ENCODE data around the gene MYO7A. TPM values are rescaled to one million over a fixed set of nuclear protein-coding genes. Genes with fewer than 3 reads are reported as not detected.

Gene MYO7A
- total and polyA plus RNA-seq, 2 of the 4 experiments (the other 2 are of a cell fraction): 0.02 TPM; not detected in 1

DNA sequence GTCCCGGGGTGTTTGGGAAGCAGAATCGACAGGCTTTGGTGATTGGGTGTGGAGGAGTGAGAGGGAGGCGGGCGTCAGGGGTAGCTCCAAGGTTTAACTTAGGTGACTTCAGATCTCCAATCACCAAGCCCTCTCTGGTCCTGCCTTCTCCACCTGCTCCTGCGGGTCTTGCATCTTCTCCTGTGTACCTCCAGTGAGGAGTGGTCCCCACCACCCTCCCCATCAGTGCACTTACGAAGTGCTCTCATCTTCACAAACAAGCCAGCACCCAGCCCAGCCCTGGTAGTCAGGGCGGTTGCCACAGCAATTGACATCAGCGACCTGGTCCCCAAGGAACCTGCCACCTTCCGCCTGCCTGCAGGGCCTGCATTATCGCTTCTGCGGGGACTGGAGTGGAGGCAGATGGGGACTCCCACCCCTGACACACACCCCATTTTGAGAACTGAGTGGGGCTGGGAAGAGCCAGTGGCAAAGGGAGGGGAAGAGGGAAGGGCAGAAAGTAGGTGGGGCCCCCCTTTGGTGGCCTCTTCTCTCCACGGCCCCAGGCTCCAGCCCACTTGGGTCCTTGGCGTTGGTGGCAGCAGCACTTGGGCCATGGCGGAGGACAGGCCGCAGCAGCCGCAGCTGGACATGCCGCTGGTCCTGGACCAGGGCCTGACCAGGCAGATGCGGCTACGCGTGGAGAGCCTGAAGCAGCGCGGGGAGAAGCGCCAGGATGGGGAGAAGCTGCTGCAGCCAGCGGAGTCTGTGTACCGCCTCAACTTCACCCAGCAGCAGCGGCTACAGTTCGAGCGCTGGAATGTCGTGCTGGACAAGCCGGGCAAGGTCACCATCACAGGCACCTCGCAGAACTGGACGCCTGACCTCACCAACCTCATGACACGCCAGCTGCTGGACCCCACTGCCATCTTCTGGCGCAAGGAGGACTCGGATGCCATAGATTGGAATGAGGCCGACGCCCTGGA, 25.5 kb upstream of the MYO7A start, which contains the start of gene OMP:
Gene OMP (plus strand): TSS at position 595 of the 965 bp plus-strand sequence. CDS start 0 bp downstream, at position 595.
- CTCF ChIA-PET: no interaction called here
- no peak within 1 kb of the TSS for H2BK5ac ChIP-seq (ENCODE audit: low read depth, low read length, poor library complexity, severe bottlenecking)
- TF ChIP-seq, protein P1, sequence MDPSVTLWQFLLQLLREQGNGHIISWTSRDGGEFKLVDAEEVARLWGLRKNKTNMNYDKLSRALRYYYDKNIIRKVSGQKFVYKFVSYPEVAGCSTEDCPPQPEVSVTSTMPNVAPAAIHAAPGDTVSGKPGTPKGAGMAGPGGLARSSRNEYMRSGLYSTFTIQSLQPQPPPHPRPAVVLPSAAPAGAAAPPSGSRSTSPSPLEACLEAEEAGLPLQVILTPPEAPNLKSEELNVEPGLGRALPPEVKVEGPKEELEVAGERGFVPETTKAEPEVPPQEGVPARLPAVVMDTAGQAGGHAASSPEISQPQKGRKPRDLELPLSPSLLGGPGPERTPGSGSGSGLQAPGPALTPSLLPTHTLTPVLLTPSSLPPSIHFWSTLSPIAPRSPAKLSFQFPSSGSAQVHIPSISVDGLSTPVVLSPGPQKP (IDR thresholded peaks at IDR 0.05; ENCODE audit: borderline replicate concordance, low read depth, low read length): no peak
- TF ChIP-seq CHD1 (IDR thresholded peaks at IDR 0.05; ENCODE audit: low read depth, low read length) (no peak), MAFK (IDR thresholded peaks at IDR 0.05; ENCODE audit: low read depth, low read length) (no peak), CEBPB (IDR thresholded peaks at IDR 0.05; ENCODE audit: low read depth, low read length) (no peak), RAD21 (IDR thresholded peaks at IDR 0.05; ENCODE audit: low read length) (no peak), POLR2A (IDR thresholded peaks at IDR 0.05; ENCODE audit: low read depth, low read length) (no peak), NFE2L2 (IDR thresholded peaks at IDR 0.05; ENCODE audit: low read depth, low read length) (no peak), RCOR1 (IDR thresholded peaks at IDR 0.05; ENCODE audit: insufficient replicate concordance, low read length) (no peak), SMC3 (IDR thresholded peaks at IDR 0.05; ENCODE audit: low read depth, low read length) (no peak), FOS (IDR thresholded peaks at IDR 0.05; ENCODE audit: low read depth, low read length) (no peak), BHLHE40 (IDR thresholded peaks at IDR 0.05; ENCODE audit: low read depth, low read length) (no peak), RFX5 (IDR thresholded peaks at IDR 0.05; ENCODE audit: low read depth, low read length) (no peak), MXI1 (IDR thresholded peaks at IDR 0.05; ENCODE audit: borderline replicate concordance, low read depth, low read length) (no peak)
- TF ChIP-seq, protein P2, sequence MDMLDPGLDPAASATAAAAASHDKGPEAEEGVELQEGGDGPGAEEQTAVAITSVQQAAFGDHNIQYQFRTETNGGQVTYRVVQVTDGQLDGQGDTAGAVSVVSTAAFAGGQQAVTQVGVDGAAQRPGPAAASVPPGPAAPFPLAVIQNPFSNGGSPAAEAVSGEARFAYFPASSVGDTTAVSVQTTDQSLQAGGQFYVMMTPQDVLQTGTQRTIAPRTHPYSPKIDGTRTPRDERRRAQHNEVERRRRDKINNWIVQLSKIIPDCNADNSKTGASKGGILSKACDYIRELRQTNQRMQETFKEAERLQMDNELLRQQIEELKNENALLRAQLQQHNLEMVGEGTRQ (IDR thresholded peaks at IDR 0.05; ENCODE audit: low read depth, low read length): no peak
- TF ChIP-seq, protein P3, sequence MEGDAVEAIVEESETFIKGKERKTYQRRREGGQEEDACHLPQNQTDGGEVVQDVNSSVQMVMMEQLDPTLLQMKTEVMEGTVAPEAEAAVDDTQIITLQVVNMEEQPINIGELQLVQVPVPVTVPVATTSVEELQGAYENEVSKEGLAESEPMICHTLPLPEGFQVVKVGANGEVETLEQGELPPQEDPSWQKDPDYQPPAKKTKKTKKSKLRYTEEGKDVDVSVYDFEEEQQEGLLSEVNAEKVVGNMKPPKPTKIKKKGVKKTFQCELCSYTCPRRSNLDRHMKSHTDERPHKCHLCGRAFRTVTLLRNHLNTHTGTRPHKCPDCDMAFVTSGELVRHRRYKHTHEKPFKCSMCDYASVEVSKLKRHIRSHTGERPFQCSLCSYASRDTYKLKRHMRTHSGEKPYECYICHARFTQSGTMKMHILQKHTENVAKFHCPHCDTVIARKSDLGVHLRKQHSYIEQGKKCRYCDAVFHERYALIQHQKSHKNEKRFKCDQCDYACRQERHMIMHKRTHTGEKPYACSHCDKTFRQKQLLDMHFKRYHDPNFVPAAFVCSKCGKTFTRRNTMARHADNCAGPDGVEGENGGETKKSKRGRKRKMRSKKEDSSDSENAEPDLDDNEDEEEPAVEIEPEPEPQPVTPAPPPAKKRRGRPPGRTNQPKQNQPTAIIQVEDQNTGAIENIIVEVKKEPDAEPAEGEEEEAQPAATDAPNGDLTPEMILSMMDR (conservative IDR thresholded peaks at IDR 0.05; ENCODE audit: low read depth, low read length): no peak

More for the DNA sequence above, 25.5 kb upstream of the MYO7A start, which contains the start of gene OMP:
- H4K20me1 ChIP-seq (ENCODE audit: insufficient read depth, low read length): peaks cover 5% of the 10 kb centered on the region; the same call in 1 of the 2 replicates
- H3K36me3 ChIP-seq (ENCODE audit: control insufficient read depth, insufficient read depth, low read length): peaks cover 2% of the 10 kb centered on the region; the same call in 1 of the 2 replicates
- intact Hi-C loops (cut with micrococcal nuclease): no loop called here
- no peak within 1 kb of the TSS for H2BK120ac ChIP-seq (ENCODE audit: low read depth, low read length)
- WGBS, 2 experiments (ENCODE audit: extremely low coverage in 2 of 2, insufficient read length in 1 of 2): 90% methylated on average over 24 of the region's 37 CpGs; no CpG with 5 or more reads in 1 of the 2 experiments
- no peak for ATAC-seq (ENCODE audit: low read depth)
- in situ Hi-C loops (cut with MboI; ENCODE audit: low sequenced_read_pairs): no loop called here
- peaks cover 4% of the 10 kb centered on the region; the same call in 1 of the 2 replicates for H3K9me1 ChIP-seq (ENCODE audit: insufficient read depth, low read length)
- no peak within 1 kb of the TSS for H3K9ac ChIP-seq (ENCODE audit: low read depth, low read length)
- no peak within 1 kb of the TSS for H3K23ac ChIP-seq (ENCODE audit: low read depth, low read length)
- peaks cover 8% of the 10 kb centered on the region for H3K4me1 ChIP-seq (ENCODE audit: control insufficient read depth, insufficient read depth, low read length)
- H2BK20ac ChIP-seq (ENCODE audit: low read depth, low read length): no peak within 1 kb of the TSS
- BruUV-seq (replicated peaks): no TSS peak
- no peaks in the 10 kb centered on the region for H3K9me3 ChIP-seq (ENCODE audit: control insufficient read depth, insufficient read depth, low read length)
- POLR2A ChIA-PET (ENCODE audit: unreplicated experiment): no interaction called here
- H2AK5ac ChIP-seq (ENCODE audit: low read depth, low read length): no peak within 1 kb of the TSS
- no peaks in the 10 kb centered on the region for H3K27me3 ChIP-seq (ENCODE audit: control insufficient read depth, insufficient read depth, low read length)
- H4K8ac ChIP-seq (ENCODE audit: low read depth in 2 of 2, low read length in 2 of 2): no peak within 1 kb of the TSS
- peak within 1 kb of the TSS; percentile 28 for H2AK9ac ChIP-seq (replicated peaks; ENCODE audit: low read depth, low read length, poor library complexity)
- H4K91ac ChIP-seq (ENCODE audit: insufficient read depth, low read depth, low read length): no peak within 1 kb of the TSS
- dilution Hi-C loops (cut with HindIII; ENCODE audit: low sequenced_read_pairs, unreplicated experiment): no loop called here
- H4K5ac ChIP-seq (ENCODE audit: low read depth, low read length): no peak within 1 kb of the TSS
- no peak for DNase-seq
- no peak within 1 kb of the TSS for H2BK15ac ChIP-seq (ENCODE audit: low read depth, low read length)
- no peak within 1 kb of the TSS for H3K4ac ChIP-seq (ENCODE audit: low read depth, low read length)
- H3K4me3 ChIP-seq (ENCODE audit: insufficient read depth, low read depth, low read length): no peak within 1 kb of the TSS
- H3K79me1 ChIP-seq (ENCODE audit: low read depth in 1 of 2, low read length in 2 of 2): peaks cover 0 to 2% of the 10 kb centered on the region in 2 experiments; a peak in 1 of 4 replicates
- no peak within 1 kb of the TSS for H3K4me2 ChIP-seq (ENCODE audit: low read depth, low read length)
- no peak within 1 kb of the TSS for H2AFZ ChIP-seq (replicated peaks; ENCODE audit: low read length, poor library complexity)
- H3K14ac ChIP-seq (replicated peaks; ENCODE audit: low read depth, low read length): no peak within 1 kb of the TSS
- H3K27ac ChIP-seq (ENCODE audit: insufficient read depth, low read length): no peak within 1 kb of the TSS
- no peak within 1 kb of the TSS for H3K56ac ChIP-seq (ENCODE audit: extremely low read depth, insufficient read depth, low read length)
- H3K18ac ChIP-seq (ENCODE audit: low read depth, low read length): no peak within 1 kb of the TSS
